Colon (tissue), 2 donors: Measurements from ENCODE around the gene NTRK3.

Source experiments
- FAIRE-seq: peaks from 2 replicates; lab custom pipeline; 2012; peaks lifted over from hg19 to GRCh38; lab: Jason Lieb, UNC
- donor health status: control.
- donor health status: control.

NTRK3 gene

GRCh38 chr15:87818756-87819155 is 437.8 kb downstream of the NTRK3 start:
- FAIRE-seq: no peak

GRCh38 chr15:87817553-87817952 is 439.0 kb downstream of the NTRK3 start:
- no peak for FAIRE-seq

- FAIRE-seq: no peak
Observed at GRCh38 chr15:87816811-87817210, 439.7 kb downstream of the NTRK3 start.

GRCh38 chr15:87816016-87816415 is 440.5 kb downstream of the NTRK3 start:
- FAIRE-seq: no peak
